ENCODE measurements around the gene TAS1R2.
"Not testable (repeated sequence)": the region's sequence is repeated elsewhere in the genome, so short reads cannot be mapped to it uniquely, and the experiment has no call there.

Gene TAS1R2

DNA sequence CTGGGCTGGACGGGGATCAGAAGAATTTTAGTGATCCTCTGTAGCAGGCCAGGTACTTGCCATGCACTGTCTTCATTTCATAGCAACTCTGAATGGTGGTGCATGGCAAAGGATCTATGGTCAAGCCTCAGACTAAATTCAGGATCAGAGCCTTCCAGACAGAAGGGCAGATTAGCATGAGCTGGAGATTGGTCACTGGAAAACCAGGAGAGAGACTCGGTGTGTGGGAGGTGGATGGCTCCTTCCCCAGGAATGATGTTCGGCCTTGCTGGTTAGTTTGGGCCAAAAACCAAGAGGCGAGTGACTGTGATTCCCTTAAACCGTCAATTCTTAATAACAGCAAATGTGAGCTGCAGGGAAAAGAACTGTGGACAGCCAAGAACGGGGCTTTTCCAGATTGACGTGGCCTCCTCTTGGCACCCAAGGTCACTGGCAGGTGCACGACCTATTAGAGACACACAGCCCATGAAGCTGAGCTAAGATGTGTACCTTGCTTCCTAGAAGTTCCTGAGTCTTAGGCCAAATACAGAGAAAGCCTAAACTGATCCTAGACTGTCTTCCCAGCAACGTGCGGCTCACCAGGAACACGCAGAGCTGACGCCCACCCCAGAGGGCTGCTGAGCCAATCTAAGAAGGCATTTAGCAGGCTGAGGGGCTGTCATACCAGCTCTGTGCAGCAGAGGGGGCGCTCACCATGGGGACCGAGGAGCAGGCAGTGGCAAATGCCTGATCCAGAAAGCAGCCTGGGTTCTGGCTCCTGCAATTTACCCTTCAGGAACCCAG is 24.4 kb upstream of the TAS1R2 start:
- DNase-seq = peak; percentile 32

- DNase-seq = no peak
Measured at GRCh38 chr1:18883079-18883478, 23.6 kb upstream of the TAS1R2 start.

DNA sequence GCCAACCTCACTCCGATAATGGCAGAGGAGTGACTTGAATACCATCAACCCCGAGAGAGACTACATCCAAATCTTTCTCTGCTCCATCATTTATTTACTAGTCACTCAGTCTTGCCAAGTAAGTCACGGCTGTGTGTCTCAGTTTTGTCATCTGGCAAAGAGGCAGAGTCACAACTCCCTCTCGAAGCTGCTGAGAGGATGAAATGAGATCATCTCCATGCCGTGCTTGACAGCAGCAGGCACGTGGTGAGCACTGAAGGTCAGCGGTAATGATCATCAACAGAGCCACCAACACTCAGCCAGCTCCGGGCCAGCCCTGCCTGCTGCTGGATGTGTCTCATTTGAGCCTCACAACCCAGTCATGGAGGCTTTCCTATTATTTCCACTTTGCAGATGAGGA is 23.0 kb upstream of the TAS1R2 start:
- no peak for DNase-seq

DNA sequence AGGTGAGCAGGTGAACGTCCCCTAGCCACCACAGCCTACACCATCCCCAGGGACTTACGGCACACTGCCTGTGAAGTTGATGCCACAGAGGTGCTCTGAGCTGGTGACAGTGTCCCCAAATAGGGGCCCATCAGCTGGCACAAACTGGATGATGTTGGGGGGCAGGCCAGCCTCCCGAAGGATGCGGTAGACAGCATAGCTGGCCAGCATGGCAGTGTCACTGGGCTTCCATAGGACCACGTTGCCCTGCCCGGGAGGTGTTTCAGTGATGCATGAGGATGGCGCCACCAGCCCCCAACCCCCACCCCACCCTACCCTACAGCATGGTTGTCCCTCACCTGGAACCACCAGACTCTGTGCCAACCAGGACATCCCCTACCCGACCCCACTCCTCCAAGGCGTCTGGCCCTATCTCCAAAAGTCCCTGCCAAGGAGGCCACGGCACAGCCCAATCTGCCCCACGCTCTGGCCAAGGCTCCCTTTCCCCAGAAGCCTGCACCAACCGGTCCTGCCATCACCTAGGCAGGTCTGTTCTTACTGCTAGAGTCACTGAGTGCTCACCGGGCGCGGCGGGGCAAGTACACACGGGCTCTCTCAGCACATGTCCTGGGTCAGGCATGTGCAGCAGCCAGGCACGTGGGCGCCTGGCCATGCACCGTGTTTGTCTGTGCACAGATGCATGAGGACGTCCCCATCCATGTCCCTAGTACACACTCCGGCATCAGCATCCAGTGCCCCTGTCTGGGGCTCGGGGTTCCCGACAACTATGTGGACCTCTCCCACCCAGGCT is 22.4 kb upstream of the TAS1R2 start:
- no peak for DNase-seq

DNA sequence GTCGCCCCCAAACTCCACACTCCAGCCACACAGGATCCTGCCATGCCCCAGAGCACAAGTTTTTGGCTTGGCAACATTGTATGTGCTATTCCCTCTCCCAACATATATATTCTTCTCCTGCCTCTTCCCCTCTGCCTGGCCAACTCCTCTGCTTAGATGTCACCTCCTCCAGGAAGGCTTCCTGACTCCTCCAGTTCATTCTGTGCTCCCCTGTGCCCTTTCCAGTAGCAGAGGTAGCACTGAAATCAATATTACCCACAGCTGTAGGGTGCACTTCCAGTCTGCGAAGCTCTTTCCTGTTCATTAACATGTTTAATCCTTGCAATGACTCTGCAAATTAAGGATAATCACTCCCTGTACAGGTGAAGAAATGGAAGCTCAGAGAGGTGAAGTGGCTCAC is 21.7 kb upstream of the TAS1R2 start:
- DNase-seq = no peak

GRCh38 chr1:18880585-18880984 is 21.1 kb upstream of the TAS1R2 start:
- DNase-seq = no peak

DNA sequence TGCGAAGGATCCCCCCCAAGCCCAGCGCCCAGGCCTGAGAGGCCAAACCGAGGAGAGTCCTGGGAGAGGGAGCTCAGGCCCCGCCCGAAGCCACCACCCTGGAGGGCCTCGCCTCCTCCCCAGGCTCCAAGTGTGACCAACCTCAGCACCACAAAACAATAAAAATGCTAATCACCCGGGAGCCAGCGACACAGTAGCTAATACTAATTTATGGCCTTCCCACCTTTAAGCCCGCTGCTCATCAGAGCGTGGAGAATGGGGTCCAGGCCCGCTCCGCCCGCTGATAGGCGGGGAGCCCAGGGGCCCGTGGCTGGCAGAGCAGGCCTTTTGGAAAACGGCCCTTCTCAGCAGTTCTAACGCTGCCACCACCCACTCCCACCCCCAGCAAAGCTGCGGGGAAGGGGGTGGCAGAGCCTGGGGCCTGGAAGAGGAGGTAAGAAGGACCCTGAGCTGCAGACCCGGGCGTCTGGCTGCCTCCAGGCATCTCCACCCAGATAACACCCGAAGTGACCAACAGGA is 20.4 kb upstream of the TAS1R2 start:
- DNase-seq = no peak

DNA sequence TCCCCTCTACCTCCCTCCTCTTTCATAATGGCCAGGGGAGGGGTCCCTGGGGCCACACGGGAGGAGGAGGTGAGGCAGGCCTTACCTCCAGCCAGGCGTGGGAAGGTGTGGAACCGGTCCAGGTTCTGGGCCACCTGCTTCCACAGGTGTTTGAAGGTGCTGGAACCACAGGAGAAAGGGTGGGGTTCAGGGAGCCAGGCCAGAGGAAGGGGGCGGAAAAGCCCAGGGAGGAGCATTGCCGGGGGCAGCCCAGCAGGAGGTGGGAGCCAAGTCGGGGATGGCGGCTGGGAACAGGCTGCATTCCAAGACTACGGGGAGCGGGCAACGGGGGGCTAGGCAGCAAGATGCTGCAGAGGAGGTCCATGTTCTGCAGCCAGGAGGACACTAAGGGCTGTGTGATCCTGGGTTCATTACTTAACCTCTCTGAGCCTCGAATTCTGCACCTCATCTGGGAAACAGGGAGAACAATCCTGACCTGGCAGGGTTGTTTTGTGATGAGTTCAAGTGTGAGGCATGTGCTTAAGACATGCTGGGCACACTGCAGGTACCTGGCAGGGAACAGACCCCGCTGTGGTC is 19.8 kb upstream of the TAS1R2 start:
- no peak for DNase-seq

- no peak for DNase-seq
Measured at GRCh38 chr1:18878538-18879214, 19.2 kb upstream of the TAS1R2 start.

DNA sequence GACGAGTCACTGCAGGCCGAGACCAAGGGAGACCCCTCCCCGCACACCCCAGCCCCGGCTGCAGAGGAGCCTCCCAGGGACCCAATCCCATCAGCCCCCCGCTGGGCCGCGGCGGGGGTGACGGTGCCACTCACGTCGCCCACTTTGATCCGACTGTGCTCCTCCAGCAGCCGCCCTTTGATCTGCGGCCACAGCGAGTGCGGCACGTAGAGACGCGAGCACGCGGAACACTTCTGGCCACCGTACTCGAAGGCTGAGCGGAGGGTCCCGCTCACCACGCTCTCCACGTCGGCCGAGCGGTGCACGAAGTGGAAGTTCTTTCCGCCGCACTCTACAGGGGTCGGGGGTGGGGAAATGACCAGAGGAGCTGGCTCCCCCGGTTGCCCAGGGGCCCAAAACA is 17.8 kb upstream of the TAS1R2 start:
- DNase-seq = no peak

GRCh38 chr1:18876210-18876609 is 16.8 kb upstream of the TAS1R2 start:
- no peak for DNase-seq

DNA sequence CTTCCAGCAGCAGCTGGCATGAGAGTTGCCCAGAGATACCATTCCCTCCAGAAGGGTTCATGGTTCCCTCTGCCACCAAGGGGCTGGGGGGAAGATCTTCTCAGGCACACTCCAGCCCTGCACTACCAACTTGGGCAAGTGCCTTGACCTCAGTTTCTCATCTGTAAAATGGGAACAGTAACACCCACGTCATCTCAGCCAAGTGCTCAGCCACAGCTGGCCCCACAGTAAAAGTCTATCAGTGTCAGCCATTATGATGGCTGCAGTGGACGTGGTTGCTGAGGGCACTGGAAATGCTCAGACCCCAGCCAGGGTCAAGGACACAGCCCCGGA is 16.3 kb upstream of the TAS1R2 start:
- DNase-seq = no peak

GRCh38 chr1:18875107-18875795 is 15.8 kb upstream of the TAS1R2 start:
- DNase-seq = peak; percentile 43

- DNase-seq = no peak
Measured at GRCh38 chr1:18874600-18874999, 15.1 kb upstream of the TAS1R2 start.

DNA sequence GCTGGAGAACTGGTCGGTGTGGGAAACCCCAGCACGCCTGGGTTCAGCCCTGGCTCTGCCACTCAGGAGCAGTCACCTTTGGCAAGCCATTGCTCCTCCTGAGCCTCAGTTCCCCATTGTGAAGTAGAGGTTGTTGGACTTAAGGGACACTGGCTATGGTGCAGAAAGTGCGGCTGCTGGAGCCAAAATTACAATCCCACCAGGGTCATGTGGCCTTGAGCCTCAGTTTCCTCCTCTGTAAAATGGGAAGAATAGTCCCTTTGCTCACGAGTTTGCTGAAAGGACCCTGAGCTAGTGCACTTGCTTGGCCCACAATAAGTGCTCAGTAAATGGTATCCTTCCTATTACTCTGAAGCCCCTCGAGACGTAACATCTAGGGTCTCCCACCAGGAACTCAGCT is 14.6 kb upstream of the TAS1R2 start:
- no peak for DNase-seq

DNA sequence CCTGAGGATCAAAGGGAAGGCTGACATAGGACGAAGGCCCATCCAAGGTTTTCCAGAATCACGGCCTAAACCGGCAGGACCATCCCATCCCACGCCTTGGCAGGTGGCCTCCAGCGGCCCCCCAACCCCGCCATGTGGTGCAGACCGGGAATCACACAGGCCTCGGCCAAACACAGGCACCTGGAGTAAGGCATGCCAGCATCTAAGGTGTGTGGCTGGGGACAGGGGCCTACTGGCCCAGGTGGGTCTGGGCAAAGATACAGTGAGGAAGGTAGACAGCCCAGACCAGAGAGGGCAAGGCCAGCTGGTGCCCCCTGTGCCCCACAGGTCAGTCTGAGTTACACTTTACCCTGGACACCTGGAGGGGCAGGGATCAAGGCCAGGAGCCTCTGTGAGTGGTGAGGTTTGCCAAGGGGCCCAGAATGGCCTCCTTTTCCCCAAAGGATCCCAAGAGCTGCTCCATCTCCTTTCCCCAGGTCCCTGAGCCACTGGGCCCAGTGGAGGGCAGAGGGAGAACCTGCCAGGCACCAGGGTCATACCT is 12.7 kb upstream of the TAS1R2 start:
- DNase-seq = no peak

DNA sequence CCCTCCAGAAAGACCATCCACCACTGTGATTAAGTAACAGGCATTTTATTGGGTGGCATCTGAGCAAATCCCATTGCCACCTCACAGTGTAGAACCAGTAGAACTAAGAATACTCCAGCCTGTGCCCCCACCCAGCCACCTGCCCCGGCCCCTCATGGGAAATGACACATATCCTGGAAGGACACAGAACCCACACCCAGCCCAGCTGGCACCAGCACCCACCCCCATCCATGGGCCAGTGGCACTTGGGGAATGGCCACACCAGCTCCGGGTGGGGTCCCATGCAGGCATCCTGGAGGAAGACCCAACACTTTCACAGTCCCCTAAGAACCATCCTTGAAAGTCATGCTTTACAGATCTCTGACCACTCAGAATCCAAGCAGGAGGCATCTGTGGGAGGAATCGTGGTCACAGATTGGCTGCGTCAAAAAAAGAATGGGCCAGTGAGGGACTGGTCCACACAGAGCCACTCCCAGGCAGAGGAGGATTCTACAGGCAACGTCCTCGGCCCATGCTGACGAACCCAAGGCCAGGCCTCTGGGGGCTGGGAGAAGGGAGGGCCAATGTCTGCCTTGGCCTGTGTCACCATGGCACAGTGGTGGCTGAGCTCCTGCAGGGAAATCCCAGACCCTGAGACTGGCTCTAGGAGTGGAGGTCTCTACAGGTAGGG is 12.1 kb upstream of the TAS1R2 start:
- no peak for DNase-seq

GRCh38 chr1:18870957-18871356 is 11.5 kb upstream of the TAS1R2 start:
- DNase-seq = no peak

GRCh38 chr1:18870595-18870865 is 11.1 kb upstream of the TAS1R2 start:
- not testable (repeated sequence) for DNase-seq

DNA sequence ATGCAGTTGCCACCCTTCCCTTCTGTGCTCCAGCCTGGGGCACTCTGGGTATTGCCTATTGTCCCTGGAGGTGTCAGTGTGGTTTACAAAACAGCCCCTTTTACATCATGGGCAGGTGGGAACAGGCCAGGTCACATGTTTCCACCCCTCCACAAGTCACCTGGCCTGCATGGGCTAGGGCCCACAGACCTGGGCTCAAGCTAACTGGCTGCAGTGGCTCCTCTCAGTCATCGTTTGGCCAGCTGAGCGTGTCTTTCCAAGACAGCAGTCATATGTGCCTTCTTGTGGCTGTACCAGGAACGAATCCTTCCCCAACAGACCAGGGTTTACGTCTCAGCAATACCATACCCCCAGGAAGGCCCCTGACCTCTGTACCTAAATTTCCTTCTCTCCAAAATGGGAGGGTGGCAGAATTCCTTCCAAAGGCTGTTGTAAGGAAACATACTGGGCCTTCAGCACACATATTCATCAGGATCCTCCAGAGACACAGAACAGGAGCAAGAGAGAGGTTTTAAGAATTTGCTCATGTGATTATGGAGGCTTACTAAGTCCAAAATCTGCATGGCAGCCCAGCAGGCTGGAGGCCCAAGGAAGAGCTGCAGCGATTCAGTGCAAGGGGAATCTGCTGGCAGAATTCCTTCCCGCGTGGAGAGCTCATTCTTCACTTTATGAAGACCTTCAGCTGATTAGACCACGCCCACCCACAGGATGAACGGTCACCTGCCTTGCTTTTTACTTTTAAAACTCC is 10.6 kb upstream of the TAS1R2 start:
- DNase-seq = no peak

DNA sequence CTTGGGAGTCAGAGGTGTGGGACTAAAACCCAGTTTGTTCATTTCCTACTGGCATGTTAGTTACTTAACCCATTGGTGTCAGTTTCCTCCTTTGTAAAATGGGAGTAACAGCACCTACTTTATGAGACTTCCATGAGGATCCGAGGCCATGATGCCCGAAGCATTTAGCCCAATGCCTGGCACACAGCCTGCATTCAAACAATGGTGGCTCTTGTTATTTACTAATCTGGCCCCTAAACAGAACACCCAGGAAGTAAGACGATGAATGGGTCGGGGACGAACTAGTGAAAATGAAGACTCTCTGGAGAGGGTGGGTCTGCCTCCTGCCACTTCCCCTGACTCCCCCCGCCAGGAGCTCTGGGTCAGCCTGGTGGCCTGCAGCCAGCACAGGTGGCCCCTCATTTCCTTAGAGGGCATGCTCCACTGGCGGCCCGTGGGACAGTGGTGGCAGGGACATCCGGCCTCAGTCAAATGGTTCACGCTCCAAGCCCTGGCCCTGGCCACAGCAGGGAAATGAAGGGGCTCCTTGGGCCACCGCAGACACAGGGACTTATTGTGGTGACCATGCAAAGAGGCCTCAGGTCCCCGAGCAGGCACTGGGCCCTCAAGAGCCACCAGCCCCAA is 9.5 kb upstream of the TAS1R2 start:
- no peak for DNase-seq

Measured in NCI-H69 (cell line).